ENCODE results near the gene TTC28. TPM values are rescaled to one million over a fixed set of nuclear protein-coding genes. Genes with fewer than 3 reads are reported as not detected.

Gene TTC28
- total and polyA plus RNA-seq, 8 donors = 31.1 to 44.2 (median 41.4) TPM

DNA sequence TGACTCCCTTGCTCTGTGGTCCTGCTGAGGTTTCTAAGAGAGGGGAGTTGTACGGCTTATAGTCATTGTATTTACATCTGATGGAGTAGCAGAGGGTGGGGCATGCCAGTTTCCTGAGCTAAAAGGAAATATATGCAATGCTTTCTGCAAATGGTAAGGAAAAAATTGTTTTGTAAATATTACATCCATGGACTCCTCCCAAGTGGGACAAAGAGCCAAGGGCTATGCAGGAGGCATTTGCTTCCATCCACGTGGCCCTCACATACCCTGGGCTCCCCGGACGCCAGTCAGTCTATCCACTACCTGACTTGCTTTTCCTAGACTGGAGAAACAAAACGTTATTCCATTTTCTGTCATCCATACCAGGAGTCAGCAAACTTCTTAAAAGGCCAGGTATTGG, 700.8 kb downstream of the TTC28 start:
- peaks cover 0 to 22% of the 10 kb centered on the region in 2 donors for H3K36me3 ChIP-seq
- intact Hi-C loops (cut with DNase I) = no loop called here
- H3K27ac ChIP-seq = no peak overlapping the region
- DNase-seq = no peak
- H3K4me1 ChIP-seq = no peaks in the 10 kb centered on the region
- no peak overlapping the region for H3K4me3 ChIP-seq
- TF ChIP-seq, protein P1, sequence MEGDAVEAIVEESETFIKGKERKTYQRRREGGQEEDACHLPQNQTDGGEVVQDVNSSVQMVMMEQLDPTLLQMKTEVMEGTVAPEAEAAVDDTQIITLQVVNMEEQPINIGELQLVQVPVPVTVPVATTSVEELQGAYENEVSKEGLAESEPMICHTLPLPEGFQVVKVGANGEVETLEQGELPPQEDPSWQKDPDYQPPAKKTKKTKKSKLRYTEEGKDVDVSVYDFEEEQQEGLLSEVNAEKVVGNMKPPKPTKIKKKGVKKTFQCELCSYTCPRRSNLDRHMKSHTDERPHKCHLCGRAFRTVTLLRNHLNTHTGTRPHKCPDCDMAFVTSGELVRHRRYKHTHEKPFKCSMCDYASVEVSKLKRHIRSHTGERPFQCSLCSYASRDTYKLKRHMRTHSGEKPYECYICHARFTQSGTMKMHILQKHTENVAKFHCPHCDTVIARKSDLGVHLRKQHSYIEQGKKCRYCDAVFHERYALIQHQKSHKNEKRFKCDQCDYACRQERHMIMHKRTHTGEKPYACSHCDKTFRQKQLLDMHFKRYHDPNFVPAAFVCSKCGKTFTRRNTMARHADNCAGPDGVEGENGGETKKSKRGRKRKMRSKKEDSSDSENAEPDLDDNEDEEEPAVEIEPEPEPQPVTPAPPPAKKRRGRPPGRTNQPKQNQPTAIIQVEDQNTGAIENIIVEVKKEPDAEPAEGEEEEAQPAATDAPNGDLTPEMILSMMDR (IDR thresholded peaks at IDR 0.05) = no peak
- no peak for ATAC-seq
- no peaks in the 10 kb centered on the region for H3K27me3 ChIP-seq
- H3K9me3 ChIP-seq = no peaks in the 10 kb centered on the region

DNA sequence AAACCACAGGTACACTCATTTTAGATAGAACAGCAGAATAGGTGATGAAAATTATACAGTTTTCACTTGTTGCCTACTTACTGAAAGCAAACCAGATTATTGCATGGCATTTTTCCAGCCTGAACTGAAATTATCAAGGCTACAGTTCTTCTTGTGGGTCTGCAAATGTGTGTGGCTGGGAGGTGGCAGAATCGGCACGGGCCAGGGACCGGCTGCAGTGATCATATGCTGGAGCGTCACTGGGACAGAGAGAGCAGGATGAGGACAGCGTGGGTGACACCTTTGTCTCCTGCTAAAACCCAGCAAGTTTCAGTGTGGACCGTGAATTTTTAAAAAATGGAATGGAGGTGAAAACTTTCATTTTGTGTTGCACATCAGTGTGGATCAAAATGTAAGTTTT, 701.3 kb downstream of the TTC28 start:
- ATAC-seq = no peak

DNA sequence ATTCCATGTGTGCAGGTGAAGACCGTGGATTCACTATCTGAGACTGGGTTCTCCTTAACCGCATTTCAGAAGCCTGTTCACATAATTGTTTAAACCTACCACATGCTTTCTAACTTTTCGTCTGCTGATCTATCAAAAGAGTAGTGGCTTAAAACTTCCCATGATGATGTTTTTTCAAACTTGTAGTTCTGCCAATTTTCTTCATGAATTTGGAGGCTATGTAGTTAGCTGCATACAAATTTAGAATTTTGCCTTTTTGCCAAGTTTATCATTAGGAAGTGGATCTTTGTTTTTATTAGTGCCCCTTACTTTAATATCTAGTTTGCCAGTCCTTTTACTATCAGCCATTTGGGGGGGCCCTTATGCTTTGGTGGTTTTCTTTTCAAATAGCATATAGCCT, 703.1 kb downstream of the TTC28 start:
- intact Hi-C loops (cut with DNase I) = no loop called here
- H3K36me3 ChIP-seq = no peaks in the 10 kb centered on the region
- no peak for ATAC-seq
- no peak overlapping the region for H3K4me3 ChIP-seq
- TF ChIP-seq, protein P1 (IDR thresholded peaks at IDR 0.05) = no peak
- no peaks in the 10 kb centered on the region for H3K27me3 ChIP-seq
- H3K4me1 ChIP-seq = no peaks in the 10 kb centered on the region
- no peak overlapping the region for H3K27ac ChIP-seq
- DNase-seq = peak in 2 of 4 donors; percentile 31 to 34
- no peaks in the 10 kb centered on the region for H3K9me3 ChIP-seq

More for the DNA sequence above, 701.3 kb downstream of the TTC28 start:
- Histone ChIP-seq H3K4me3 (no peak overlapping the region), H3K27me3 (no peaks in the 10 kb centered on the region), H3K36me3 (peaks cover 0 to 17% of the 10 kb centered on the region in 2 donors), H3K27ac (no peak overlapping the region), H3K4me1 (no peaks in the 10 kb centered on the region), H3K9me3 (no peaks in the 10 kb centered on the region)
- intact Hi-C loops (cut with DNase I) = no loop called here
- TF ChIP-seq, protein P1 (IDR thresholded peaks at IDR 0.05) = no peak
- no peak for DNase-seq

DNA sequence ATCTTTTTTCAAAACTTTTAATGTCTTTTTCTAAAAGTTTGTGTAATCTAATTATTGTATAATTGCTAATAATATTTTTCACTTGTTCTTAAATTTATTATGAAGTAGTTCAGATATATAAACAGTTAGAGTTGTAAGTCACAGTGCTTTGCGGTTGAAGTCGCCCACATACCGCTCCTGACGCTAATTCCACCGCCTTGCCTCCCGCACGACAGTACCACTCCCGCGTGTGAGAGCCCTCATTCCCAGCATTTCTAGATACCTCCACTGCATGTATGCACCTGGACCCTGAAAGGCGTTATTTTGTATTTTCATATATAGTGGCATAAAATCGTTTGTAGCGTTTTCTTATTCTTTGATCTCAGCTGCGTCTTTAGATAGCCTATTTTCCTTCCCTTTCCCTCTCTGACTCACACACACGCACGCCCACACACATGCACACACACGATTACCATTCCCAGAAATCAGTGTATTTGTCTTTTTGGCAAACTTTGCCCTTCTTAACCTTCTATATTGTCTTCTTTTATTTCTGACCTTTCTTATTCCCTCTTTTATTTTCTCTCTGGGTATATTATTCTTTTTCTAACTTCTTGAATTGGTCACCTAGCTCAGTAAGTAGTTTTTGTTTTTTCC, 704.1 kb downstream of the TTC28 start:
- ATAC-seq (no peak), DNase-seq (no peak)
- H3K27me3 ChIP-seq = no peaks in the 10 kb centered on the region
- H3K9me3 ChIP-seq = peaks cover 0 to 7% of the 10 kb centered on the region in 2 donors
- TF ChIP-seq, protein P1 (IDR thresholded peaks at IDR 0.05) = no peak
- no peaks in the 10 kb centered on the region for H3K36me3 ChIP-seq
- no peaks in the 10 kb centered on the region for H3K4me1 ChIP-seq
- no peak overlapping the region for H3K27ac ChIP-seq
- intact Hi-C loops (cut with DNase I) = no loop called here
- H3K4me3 ChIP-seq = no peak overlapping the region

DNA sequence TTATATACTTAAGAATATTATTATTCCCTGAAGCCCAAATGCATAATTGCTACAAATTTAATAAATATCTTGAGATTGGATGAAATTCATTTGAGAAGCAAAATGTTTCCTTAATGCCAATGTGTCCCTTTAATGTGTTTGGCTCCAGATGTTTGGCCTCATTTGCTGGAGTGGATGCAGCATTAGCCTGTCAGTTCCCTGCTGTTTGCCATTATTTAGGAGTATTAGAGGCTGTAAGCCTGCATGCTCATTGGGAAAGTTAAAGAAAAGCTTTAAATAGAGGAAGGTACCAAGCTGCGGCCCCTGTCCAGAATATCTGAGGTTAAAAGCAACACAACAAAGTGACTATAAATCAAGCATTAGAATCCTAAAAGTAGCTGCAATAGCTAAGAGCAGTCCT, 705.8 kb downstream of the TTC28 start:
- intact Hi-C loops (cut with DNase I) = no loop called here
- peaks cover 0 to 12% of the 10 kb centered on the region in 2 donors for H3K9me3 ChIP-seq
- TF ChIP-seq, protein P1 (IDR thresholded peaks at IDR 0.05) = no peak
- H3K27ac ChIP-seq = no peak overlapping the region
- DNase-seq (peak in 2 of 4 donors; percentile 45 to 52), ATAC-seq (no peak)
- H3K27me3 ChIP-seq = no peaks in the 10 kb centered on the region
- no peaks in the 10 kb centered on the region for H3K36me3 ChIP-seq
- H3K4me3 ChIP-seq = no peak overlapping the region
- no peaks in the 10 kb centered on the region for H3K4me1 ChIP-seq

All from left lung (tissue), 10 donors.